ENCODE results near the gene IQCE.
"Not testable (repeated sequence)": the region's sequence is repeated elsewhere in the genome, so short reads cannot be mapped to it uniquely, and the experiment has no call there.

IQCE gene

GRCh38 chr7:2555121-2556052 lies 3.4 kb upstream of the IQCE start, which contains the start of gene BRAT1:
Gene BRAT1, minus strand, starts transcription at chr7:2555524. Its CDS starts 1,093 bp downstream, at chr7:2554431.
- peak; percentile 95 for DNase-seq

- DNase-seq = no peak
These were observed 638 bp downstream of the IQCE start for GRCh38 chr7:2559283-2559950.

GRCh38 chr7:2563955-2564354 lies 5.2 kb downstream of the IQCE start:
- not testable (repeated sequence) for DNase-seq

GRCh38 chr7:2564970-2565540 lies 6.3 kb downstream of the IQCE start:
- no peak for DNase-seq

GRCh38 chr7:2566348-2566889 lies 7.6 kb downstream of the IQCE start:
- no peak for DNase-seq

- DNase-seq = no peak
These were observed 8.3 kb downstream of the IQCE start for GRCh38 chr7:2566890-2567678.

GRCh38 chr7:2567679-2568278 lies 9.0 kb downstream of the IQCE start:
- peak; percentile 41 for DNase-seq

GRCh38 chr7:2568521-2569223 lies 9.9 kb downstream of the IQCE start:
- DNase-seq = no peak

- no peak for DNase-seq
These were observed 10.6 kb downstream of the IQCE start for GRCh38 chr7:2569421-2569820.

- no peak for DNase-seq
These were observed 11.2 kb downstream of the IQCE start for GRCh38 chr7:2570021-2570420.

- DNase-seq = no peak
These were observed 12.6 kb downstream of the IQCE start for GRCh38 chr7:2571409-2571808.

- DNase-seq = no peak
These were observed 13.5 kb downstream of the IQCE start for GRCh38 chr7:2572101-2572842.

- no peak for DNase-seq
These were observed 15.0 kb downstream of the IQCE start for GRCh38 chr7:2573761-2574160.

- no peak for DNase-seq
These were observed 16.4 kb downstream of the IQCE start for GRCh38 chr7:2575046-2575732.

GRCh38 chr7:2575733-2576340 lies 17.1 kb downstream of the IQCE start:
- no peak for DNase-seq

GRCh38 chr7:2576742-2577491 lies 18.1 kb downstream of the IQCE start:
- no peak for DNase-seq

- DNase-seq = no peak
These were observed 19.3 kb downstream of the IQCE start for GRCh38 chr7:2577914-2578680.

GRCh38 chr7:2580636-2581035 lies 21.9 kb downstream of the IQCE start:
- no peak for DNase-seq

Data from SHP77 treated with DMSO at 0.1 percent for 48 hours (cell line).